Caki2 (cell line): ENCODE results near the gene KANK2. TPM values are rescaled to one million over a fixed set of nuclear protein-coding genes. Genes with fewer than 3 reads are reported as not detected.
"Not testable (repeated sequence)": the region's sequence is repeated elsewhere in the genome, so short reads cannot be mapped to it uniquely, and the experiment has no call there.

Source experiments
- DNase-seq: peaks from one replicate; pipeline ENCODE4 v3.0.0-alpha.2; 2015; ENCODE audit warnings: low read depth
- in situ Hi-C: cut with HindIII; loops from 2 replicates; pipeline ENCODE4 v1.10.0; 2016; ENCODE audit warnings: low sequenced_read_pairs, low pct_unique_long_range_greater_than_20kb, mixed read lengths
- total RNA-seq: library from RNA; depleted of rRNA; stranded (reverse); fragments of >200 nt; shearing (Covaris generic); gene quantifications from 2 replicates; pipeline ENCODE4 v1.2.3, GENCODE V29; 2014; ENCODE audit warnings: low replicate concordance; rRNA removed

Gene KANK2
- total RNA-seq, 1 experiment from 2014 or later: 71.1 TPM

GRCh38 chr19:11130824-11131455 is 66.4 kb downstream of the KANK2 start:
- in situ Hi-C loops: no loop called here
- peak; percentile 67 for DNase-seq

- in situ Hi-C loops: no loop called here
- DNase-seq: no peak
Observed at GRCh38 chr19:11127905-11128304, 69.4 kb downstream of the KANK2 start.

GRCh38 chr19:11125994-11126685 is 71.2 kb downstream of the KANK2 start:
- DNase-seq: peak; percentile 63
- in situ Hi-C loops: no loop called here

GRCh38 chr19:11124157-11124556 is 73.2 kb downstream of the KANK2 start:
- in situ Hi-C loops: not testable (repeated sequence)

GRCh38 chr19:11123114-11123513 is 74.2 kb downstream of the KANK2 start:
- in situ Hi-C loops: no loop called here
- no peak for DNase-seq

More at GRCh38 chr19:11124157-11124556, 73.2 kb downstream of the KANK2 start:
- DNase-seq: not testable (repeated sequence)

- DNase-seq, in situ Hi-C loops: not testable (repeated sequence)
Observed at GRCh38 chr19:11121963-11122362, 75.4 kb downstream of the KANK2 start.

GRCh38 chr19:11116507-11116906 is 80.8 kb downstream of the KANK2 start:
- no peak for DNase-seq
- in situ Hi-C loops: no loop called here

GRCh38 chr19:11115895-11116446 is 81.4 kb downstream of the KANK2 start:
- in situ Hi-C loops: no loop called here
- no peak for DNase-seq

GRCh38 chr19:11115042-11115441 is 82.3 kb downstream of the KANK2 start:
- in situ Hi-C loops: no loop called here
- no peak for DNase-seq

Other genes starting within 250 kb of the KANK2 start
- gene SMARCA4, start 236.5 kb downstream of the KANK2 start, total RNA-seq: 76.1 and 109 TPM in 2 replicates
- 43.3 and 54.3 TPM in 2 replicates for gene LDLR, start 108.1 kb downstream of the KANK2 start, total RNA-seq
- gene SPC24, start 41.8 kb downstream of the KANK2 start, total RNA-seq: 159 and 194 TPM in 2 replicates
- gene ANGPTL8, start 42.1 kb upstream of the KANK2 start, total RNA-seq: not detected in 2 replicates
- gene DOCK6, start 65.0 kb upstream of the KANK2 start, total RNA-seq: 8.7 and 14.1 TPM in 2 replicates
- not detected in 2 replicates for gene TSPAN16, start 98.6 kb upstream of the KANK2 start, total RNA-seq
- 19.6 and 27.4 TPM in 2 replicates for gene RAB3D, start 142.1 kb upstream of the KANK2 start, total RNA-seq
- gene TMEM205, start 148.7 kb upstream of the KANK2 start, total RNA-seq: 381 and 712 TPM in 2 replicates
- gene CCDC159, start 149.0 kb upstream of the KANK2 start, total RNA-seq: 1.5 TPM in 2 replicates
- 2.2 and 2.6 TPM in 2 replicates for gene PLPPR2, start 157.9 kb upstream of the KANK2 start, total RNA-seq
- gene SWSAP1, start 177.1 kb upstream of the KANK2 start, total RNA-seq: 2.1 and 5.6 TPM in 2 replicates
- 14.4 and 16.6 TPM in 2 replicates for gene EPOR, start 186.8 kb upstream of the KANK2 start, total RNA-seq
- gene RGL3, start 221.8 kb upstream of the KANK2 start, total RNA-seq: 3.3 and 16.5 TPM in 2 replicates
- 1.1 and 2.6 TPM in 2 replicates for gene ODAD3, start 237.6 kb upstream of the KANK2 start, total RNA-seq
- gene PRKCSH, start 238.1 kb upstream of the KANK2 start, total RNA-seq: 119 and 167 TPM in 2 replicates